GM19043 (cell line): ENCODE measurements around the gene PTPRF.

Experiments
- ATAC-seq: cut with Tn5 transposase; IDR thresholded peaks from one replicate; pipeline ENCODE4 v1.9.1; 2021; ENCODE audit warnings: low read depth; ENCODE audit not compliant: unreplicated experiment

Gene PTPRF

GRCh38 chr1:43650310-43651085 lies 119.8 kb downstream of the PTPRF start:
- peak; percentile 60 for ATAC-seq

GRCh38 chr1:43651188-43651587 lies 120.5 kb downstream of the PTPRF start:
- ATAC-seq, result no peak

- ATAC-seq, result no peak
These were observed 121.2 kb downstream of the PTPRF start for GRCh38 chr1:43651902-43652301.

- ATAC-seq, result no peak
These were observed 122.7 kb downstream of the PTPRF start for GRCh38 chr1:43653339-43653738.

- no peak for ATAC-seq
These were observed 123.2 kb downstream of the PTPRF start for GRCh38 chr1:43653893-43654292.

- ATAC-seq, result no peak
These were observed 125.3 kb downstream of the PTPRF start for GRCh38 chr1:43655953-43656352.

DNA sequence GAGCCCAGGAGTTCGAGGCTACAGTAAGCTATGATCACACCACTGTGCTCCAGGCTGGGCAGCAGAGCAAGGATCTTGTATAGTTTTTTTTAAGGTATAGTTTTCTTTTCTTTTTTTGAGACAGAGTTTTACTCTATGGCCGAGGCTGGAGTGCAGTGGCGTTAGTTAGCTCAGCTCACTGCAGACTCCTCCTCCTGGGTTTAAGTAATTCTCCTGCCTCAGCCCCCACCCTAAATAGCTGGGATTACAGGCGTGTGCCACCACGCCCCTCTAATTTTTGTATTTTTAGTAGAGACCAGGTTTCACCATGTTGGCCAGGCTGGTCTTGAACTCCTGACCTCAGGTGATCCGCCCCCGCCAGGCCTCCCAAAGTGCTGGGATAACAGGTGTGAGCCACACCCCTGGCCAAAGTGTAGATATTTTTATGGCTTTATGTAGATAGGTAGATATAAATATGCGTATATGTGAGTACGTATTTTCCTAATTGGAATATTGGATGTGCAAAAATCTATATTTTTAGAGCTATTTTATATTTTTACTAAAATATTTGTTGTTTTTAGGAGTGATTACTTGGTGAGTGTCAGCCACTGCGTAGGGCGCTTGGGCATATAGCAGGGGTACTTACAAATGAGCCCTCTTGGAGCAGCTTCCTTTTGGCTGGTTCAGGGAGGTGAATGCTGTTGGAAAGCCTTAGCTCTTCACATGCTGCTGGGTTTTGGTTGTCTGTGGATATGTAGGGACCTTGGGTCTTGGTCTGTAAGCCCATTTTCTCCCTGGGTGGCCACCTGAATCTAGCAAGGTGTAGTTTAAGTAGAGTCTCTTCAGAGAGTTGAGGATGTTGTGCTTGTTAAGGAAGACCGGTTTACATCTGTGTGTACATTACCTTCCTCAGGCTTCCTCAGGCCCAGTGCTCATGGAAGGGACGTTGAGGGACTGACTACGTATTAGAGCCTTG lies 128.8 kb downstream of the PTPRF start:
- no peak for ATAC-seq

- ATAC-seq, result no peak
These were observed 129.7 kb downstream of the PTPRF start for GRCh38 chr1:43660355-43660754.

DNA sequence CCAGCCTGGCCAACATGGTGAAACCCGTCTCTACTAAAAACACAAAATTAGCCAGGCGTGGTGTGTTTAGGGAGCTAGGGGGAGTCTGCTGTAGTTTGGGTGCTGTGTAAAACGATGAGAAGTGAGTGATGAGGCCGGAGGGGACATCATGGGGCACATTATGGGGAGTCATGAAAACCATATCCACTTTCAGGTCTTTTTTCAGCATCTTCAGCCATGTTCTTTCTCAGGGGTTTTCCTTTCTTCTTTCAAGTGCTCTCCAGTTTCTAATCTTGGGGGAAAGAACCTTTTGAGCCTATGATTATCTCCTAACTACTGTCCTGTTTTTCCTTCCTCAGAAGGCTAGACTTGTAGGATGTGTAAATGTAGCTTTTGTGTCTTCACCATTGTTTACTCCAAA lies 133.7 kb downstream of the PTPRF start:
- no peak for ATAC-seq

DNA sequence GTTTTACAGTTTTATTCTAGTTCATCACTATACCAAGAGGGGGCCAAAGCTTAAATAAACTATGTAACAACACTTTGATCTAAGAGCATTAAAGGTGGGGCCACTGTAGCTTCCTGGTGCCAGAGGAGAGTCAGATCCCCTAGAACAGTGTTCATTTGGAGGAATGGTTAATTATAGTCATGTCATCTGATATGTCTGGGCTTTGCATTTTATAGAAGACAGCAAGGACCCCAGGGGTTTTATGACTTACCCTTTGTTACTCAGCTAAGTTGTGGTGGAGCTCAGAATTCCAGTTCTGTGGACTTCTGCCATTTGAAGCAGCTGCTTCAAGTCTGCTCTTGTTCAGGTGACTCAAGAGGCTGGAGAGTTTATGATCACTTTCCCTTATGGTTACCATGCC lies 135.9 kb downstream of the PTPRF start:
- no peak for ATAC-seq

- no peak for ATAC-seq
These were observed 138.3 kb downstream of the PTPRF start for GRCh38 chr1:43668956-43669355.

GRCh38 chr1:43669878-43670277 lies 139.2 kb downstream of the PTPRF start:
- no peak for ATAC-seq

GRCh38 chr1:43671193-43671592 lies 140.5 kb downstream of the PTPRF start:
- no peak for ATAC-seq

DNA sequence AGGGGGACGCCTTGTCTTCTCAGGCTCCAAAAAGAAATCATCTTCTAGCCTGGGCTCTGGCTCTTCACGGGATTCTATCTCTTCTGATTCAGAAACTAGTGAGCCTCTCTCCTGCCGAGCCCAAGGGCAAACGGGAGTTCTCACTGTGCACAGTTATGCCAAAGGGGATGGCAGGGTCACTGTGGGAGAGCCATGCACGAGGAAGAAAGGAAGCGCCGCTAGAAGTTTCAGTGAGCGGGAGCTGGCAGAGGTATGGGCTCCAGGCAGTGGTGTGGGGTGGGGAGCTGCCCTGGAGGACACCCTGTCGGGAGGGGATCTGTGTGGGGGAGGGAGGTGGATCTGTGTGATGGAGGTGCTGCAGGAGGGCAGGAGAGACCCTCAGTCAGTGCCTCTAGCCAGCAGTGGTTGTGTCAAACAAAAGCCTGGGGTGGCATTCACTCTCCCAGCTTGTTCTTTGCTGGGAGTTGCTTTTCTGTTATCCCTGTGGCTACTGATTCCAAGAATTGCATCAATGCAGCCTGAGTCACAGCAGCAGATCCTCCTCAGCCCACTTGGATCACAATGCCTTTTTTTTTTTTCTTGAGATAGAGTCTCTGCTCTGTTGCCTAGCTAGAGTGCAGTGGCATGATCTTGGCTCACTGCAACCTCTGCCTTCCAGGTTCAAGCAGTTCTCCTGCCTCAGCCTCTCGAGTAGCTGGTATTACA lies 141.1 kb downstream of the PTPRF start:
- no peak for ATAC-seq

DNA sequence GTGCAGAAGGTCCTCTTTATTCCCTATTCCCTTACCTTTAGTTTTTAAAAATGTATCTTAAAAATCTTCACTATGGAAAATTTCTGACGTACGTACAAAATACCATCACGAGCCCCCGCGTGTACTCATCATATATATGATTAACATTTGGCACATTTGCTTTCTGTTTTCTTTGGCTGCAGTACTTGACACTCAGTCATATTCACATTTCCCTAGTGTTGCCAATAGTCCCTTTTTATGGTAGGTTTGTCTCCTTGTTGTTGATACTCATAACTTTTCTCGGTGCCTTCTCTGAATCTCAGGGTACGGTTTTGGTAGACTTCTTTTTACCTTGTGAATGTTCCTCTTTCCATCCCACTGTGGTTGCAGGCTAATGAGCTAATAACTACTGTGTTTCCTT lies 142.6 kb downstream of the PTPRF start:
- no peak for ATAC-seq
